HG03045 (cell line): Measurements from ENCODE around the gene MYB.

Experiments
- ATAC-seq: cut with Tn5 transposase; IDR thresholded peaks from one replicate; pipeline ENCODE4 v1.9.1; 2021; ENCODE audit warnings: mild to moderate bottlenecking, moderate library complexity; ENCODE audit not compliant: unreplicated experiment

The MYB gene

DNA sequence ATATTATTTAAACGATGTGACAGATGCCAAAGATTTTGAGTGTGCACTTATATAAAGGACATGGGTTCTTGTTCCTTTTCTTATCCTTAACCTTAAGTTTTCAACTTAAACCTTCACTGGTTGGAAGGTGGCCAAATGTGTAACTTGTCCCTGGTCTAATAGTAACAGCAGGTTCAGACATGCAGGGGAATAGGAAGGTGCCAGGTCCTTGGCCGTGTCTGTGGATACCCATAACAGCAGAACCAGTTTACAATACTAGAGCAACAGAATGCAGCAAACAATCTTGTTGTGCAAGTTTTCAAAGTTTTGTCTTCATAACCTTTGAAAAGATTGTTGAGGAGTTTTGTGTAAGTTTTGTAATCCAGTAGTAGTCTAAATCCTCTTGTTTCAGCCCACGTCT lies 4.4 kb downstream of the MYB start:
- no peak for ATAC-seq

DNA sequence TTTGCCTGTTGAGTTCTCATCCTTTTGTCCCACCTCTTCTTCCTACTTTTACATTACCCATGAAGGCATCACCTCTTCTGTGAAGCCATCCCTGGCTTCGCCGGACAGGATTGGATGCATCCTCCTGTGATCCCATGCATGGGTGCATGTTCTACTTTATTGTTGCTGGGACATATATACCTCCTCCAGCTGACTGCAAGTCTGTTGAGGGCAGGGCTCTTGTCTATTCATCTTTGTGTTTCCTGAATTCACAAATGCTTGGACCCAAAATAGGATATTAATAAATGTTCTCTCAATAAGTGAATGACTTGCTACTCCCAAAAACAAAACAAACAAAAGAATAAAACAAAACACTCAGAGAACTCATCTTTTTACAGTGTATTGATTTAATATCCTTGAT lies 5.1 kb downstream of the MYB start:
- ATAC-seq, result no peak

DNA sequence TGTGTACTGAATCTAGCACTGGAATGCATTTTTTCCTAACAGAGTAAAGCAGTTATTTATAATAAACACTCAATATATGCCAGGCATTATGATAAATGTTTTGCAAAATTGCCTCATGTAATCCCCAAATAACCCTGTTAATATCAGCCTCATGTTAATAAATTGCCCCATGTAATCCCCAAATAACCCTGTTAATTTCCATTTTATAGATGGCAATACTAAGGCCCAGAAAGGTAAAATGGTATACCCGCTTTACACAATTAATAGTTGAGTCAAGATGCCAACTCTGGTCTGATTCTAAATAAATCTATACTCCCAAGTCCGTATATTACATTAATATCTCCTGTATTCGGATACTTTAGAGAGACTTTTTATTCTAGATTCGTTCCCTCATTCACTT lies 6.3 kb downstream of the MYB start:
- no peak for ATAC-seq

GRCh38 chr6:135188718-135189117 lies 7.6 kb downstream of the MYB start:
- no peak for ATAC-seq

DNA sequence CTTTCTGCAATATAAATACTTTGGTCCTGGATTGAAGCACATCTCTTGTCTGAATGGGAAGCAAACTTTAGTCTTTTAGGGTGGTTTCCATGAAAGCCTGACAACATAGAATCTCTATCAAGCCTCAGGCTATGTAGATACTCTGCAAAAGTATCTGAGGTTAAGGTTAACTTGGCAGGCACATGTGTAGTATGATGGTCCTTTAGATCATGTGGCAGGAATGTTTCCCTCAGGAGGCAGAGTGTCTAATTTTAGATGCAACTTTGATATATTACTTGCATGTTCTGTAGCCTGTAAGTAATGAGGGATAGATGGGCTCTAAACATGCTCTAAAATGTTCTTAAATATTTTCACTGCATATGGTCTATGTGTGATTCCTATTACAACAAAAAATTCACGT lies 8.2 kb downstream of the MYB start:
- no peak for ATAC-seq

DNA sequence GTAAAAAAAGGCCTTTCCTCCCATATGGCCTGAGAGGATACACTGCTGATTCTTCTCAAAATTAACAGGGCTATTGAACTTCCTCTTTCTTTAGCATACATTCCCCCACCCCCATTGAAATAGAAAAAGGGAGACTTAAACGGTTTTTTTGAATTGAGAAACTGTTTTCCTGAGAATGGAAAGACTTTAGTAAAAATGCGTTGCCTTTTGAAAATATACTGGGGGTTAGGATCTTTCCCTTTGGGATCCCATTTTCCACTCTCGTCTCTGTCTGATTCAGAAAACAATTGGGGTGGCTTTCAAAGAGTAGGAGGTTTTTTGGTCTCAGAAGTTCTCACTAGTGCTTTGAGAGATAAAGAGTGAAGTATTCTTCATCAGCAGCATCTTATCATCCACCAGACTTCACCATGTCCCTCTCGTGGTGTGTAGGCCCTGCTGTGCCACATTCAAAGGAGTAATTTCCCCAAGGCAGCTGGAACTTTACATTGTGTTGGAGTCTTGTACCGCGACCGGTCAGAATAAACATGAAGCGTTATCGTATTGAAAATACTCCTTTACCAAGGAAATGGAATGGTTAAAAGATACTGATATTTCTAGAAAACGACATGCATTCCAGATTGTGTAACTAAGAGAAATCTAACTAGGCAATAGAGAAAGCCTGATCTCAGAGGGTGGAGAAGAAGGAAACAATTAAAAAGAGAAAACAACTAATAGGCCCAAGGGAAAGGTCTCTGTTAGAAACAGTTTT lies 10.6 kb downstream of the MYB start:
- ATAC-seq, result no peak

DNA sequence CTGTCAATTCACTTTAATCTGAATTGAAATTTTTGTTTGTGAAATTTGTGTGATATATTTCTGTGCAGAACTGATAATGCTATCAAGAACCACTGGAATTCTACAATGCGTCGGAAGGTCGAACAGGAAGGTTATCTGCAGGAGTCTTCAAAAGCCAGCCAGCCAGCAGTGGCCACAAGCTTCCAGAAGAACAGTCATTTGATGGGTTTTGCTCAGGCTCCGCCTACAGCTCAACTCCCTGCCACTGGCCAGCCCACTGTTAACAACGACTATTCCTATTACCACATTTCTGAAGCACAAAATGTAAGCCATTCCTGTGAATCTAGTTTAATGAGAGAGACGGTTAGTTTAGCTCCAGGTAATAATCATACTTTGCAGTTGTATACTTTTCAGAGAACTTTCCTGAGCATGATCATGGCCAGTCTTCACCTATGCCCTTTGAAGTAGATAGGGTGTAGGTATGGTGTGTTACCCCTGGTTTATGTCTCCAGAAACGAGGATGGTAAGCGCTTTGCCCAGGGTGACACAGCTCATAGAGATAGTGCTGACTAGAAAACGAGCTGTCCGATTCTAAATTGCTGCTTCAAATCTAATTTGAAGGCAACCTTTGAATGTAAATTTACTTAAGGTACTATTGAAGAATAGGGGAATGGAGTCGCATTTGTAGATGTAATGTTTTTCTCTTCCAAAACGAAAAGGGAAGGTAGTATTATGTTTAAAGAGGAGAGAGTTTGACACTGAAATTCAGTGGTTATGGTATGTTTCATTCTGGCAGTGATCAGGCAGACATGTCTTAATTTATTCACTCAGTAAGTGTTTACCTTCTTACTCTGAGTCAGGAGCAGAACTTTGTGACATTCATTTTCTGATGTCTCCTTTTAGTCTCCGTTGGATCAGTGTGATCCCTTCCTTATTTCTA lies 11.4 kb downstream of the MYB start:
- ATAC-seq, result no peak

GRCh38 chr6:135193221-135193620 lies 12.1 kb downstream of the MYB start:
- no peak for ATAC-seq

DNA sequence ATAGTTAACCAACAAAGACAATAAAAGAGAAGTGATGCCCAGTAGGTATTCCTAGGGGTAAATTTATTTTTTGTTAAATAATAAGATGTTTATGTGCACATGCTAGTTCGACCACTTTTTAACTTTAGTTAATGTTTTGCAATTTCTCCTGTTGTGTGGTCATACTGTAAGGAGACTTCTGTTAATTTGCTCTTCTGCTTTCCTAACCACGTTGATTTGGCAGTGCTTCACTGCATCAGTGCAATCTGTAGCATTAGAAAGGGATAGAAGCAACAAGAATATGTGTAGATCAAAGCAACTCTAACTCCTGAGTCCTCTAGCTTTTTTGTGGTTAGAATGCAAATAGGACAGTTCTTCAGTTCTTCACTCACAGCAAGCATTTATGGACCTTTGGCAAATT lies 13.9 kb downstream of the MYB start:
- no peak for ATAC-seq

DNA sequence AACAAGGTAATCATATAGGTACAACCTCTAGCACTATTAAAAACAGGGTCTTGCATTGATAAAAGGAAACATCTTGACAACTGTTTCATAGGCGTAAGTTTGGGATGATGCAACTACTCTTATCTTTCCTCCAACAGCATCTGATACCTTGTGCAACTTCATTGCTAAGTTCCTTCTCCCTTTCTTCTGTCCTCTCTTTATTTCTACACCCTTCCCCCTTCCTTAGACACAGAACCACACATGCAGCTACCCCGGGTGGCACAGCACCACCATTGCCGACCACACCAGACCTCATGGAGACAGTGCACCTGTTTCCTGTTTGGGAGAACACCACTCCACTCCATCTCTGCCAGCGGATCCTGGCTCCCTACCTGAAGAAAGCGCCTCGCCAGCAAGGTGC lies 14.4 kb downstream of the MYB start:
- ATAC-seq, result no peak

DNA sequence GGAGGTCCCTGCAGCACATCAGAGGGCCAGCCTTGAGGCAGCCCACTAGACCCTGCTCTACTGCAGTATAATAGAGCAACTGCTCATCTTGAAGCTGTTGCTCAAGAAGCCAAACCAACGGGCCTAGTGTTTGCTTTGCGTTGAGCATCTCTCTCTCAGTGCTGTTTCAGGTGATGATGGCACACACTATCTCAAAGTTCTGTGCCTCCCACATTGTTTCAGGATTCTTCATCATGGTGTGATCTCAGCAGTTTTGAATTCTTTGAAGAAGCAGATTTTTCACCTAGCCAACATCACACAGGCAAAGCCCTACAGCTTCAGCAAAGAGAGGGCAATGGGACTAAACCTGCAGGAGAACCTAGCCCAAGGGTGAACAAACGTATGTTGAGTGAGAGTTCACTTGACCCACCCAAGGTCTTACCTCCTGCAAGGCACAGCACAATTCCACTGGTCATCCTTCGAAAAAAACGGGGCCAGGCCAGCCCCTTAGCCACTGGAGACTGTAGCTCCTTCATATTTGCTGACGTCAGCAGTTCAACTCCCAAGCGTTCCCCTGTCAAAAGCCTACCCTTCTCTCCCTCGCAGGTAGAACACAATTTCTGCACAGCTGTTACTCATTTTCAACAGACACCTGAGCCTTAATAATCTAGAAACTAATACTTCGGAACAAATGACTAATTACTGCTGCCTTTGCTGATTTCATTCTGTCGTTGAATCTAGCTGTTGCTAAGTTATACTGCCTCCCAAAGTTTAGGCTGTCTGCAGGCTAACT lies 15.8 kb downstream of the MYB start:
- no peak for ATAC-seq

GRCh38 chr6:135202836-135203235 lies 21.7 kb downstream of the MYB start:
- no peak for ATAC-seq

DNA sequence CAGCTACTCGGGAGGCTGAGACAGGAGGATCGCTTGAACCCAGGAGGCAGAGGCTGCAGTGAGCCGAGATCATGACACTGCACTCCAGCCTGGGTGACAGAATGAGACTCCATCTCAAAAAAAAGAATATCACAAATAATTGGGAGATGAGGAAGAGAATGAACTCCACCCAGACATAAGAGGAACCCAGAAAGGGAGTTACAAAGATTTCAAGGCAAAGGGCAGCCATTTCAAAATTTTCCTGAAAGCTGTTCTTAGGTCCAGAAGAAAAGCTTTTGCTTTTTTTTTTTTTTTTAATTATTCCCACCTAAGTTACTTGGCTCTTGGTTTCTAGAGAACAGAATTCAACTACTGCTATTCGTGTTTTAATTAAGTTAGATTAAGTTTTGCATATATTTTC lies 23.8 kb downstream of the MYB start:
- no peak for ATAC-seq

- ATAC-seq, result no peak
Measured at GRCh38 chr6:135209803-135210202, 28.7 kb downstream of the MYB start.

DNA sequence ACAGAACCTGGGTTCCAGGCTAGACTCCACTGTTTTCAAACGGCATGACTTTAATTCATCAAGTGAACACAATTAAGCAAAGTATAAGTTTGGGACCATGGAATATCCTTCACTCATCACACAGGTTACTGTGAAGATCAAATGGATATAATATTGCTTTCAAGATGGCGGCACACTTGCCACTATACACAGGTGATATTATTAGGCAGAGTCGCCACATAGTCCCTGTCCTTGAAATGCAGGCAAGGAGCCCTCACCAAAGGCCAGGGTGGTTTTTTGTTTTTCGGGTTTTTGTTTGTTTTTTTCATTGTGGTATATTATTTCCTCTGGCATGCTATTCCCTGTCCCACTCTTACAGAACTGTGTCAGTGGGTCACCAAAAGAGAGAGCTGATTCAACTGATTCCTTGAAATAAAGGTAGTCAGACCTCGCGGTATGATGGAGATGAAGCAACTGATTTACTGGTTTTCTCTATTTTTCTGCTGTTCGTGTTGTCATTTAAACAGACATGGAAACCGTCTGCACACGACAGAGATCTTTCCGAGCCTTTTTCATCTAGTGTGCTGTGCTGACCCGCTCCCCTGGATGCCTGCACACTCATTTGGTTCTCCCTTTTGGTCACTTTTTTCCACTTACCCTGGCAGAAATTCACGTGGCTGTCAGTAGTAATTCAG lies 29.7 kb downstream of the MYB start:
- no peak for ATAC-seq

- ATAC-seq, result no peak
Measured at GRCh38 chr6:135211306-135211702, 30.2 kb downstream of the MYB start.

GRCh38 chr6:135212020-135212806 lies 31.1 kb downstream of the MYB start:
- ATAC-seq, result no peak

GRCh38 chr6:135212935-135213334 lies 31.8 kb downstream of the MYB start:
- ATAC-seq, result no peak

- no peak for ATAC-seq
Measured at GRCh38 chr6:135213616-135214015, 32.5 kb downstream of the MYB start.

- no peak for ATAC-seq
Measured at GRCh38 chr6:135215160-135215559, 34.1 kb downstream of the MYB start.
